Mucosa of rectum (tissue), 2 donors: ENCODE results near the gene PPP1R7.
A peak's percentile ranks its signal among the peaks of the same experiment; 100 is the strongest.

Source experiments
- H3K27ac ChIP-seq, 2 donors: one replicate each; pipeline ENCODE4 v1.7.0; 2013; ENCODE audit warnings: inconsistent platforms in 2 of 2, low read depth in 2 of 2, low read length in 2 of 2
- H3K27me3 ChIP-seq, 2 donors: one replicate each; pipeline ENCODE4 v1.7.0; 2013; ENCODE audit warnings: low read length in 2 of 2; ENCODE audit not compliant: control insufficient read depth in 2 of 2, insufficient read depth in 2 of 2
- H3K36me3 ChIP-seq, 2 donors: one replicate each; pipeline ENCODE4 v1.7.0; 2013; ENCODE audit warnings: low read length in 2 of 2; ENCODE audit not compliant: control insufficient read depth in 2 of 2, insufficient read depth in 2 of 2
- H3K4me1 ChIP-seq, 2 donors: one replicate each; pipeline ENCODE4 v1.7.0; 2013; ENCODE audit warnings: low read length in 2 of 2, mild to moderate bottlenecking in 1 of 2; ENCODE audit not compliant: control insufficient read depth in 2 of 2, insufficient read depth in 2 of 2
- H3K4me3 ChIP-seq, 2 donors: one replicate each; pipeline ENCODE4 v1.7.0; 2013; ENCODE audit warnings: low read length in 2 of 2
- H3K9ac ChIP-seq, 2 donors: one replicate each; pipeline ENCODE4 v1.7.0; 2013; ENCODE audit warnings: low read length in 2 of 2, low read depth in 1 of 2, mild to moderate bottlenecking in 1 of 2
- H3K9me3 ChIP-seq, 2 donors: one replicate each; pipeline ENCODE4 v1.7.0; 2013; ENCODE audit warnings: low read length in 2 of 2; ENCODE audit not compliant: control insufficient read depth in 2 of 2
- donor health status: healthy.
- donor health status: Normal muscosa, but diverticular disease.

The PPP1R7 gene

DNA sequence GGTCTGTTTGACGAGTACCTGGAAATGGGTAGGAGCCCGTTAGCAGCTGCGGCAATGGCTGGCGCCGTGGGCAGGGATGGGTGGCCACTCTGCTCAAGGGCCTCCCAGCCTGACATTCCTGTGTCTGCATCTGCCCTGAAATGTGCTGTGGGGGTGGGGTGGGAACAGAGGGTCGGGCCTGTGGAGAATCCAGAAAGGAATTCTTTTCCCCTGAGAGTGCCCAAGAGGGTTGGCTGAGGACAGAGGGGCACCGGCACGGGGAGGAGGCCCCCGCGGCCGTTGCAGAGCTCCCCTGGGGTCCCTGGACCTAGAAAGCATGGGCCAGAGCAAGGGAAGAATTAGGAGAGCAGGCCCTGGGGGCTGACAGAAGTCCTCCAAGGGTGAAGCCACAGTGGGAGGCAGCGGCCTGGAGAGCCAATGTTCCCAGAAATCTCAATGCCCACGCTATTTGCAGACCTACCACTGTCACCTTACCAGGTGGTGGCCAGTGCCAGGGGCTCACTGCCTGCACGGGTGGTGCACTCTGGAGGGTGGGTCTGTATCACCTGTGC lies 66.0 kb downstream of the PPP1R7 start:
- Histone ChIP-seq H3K27me3 (no peaks in the 10 kb centered on the region), H3K4me1 (peaks cover 0 to 8% of the 10 kb centered on the region in 2 donors), H3K27ac (no peak overlapping the region), H3K9ac (no peak overlapping the region), H3K9me3 (no peaks in the 10 kb centered on the region), H3K4me3 (no peak overlapping the region), H3K36me3 (peaks cover 0 to 3% of the 10 kb centered on the region in 2 donors)

DNA sequence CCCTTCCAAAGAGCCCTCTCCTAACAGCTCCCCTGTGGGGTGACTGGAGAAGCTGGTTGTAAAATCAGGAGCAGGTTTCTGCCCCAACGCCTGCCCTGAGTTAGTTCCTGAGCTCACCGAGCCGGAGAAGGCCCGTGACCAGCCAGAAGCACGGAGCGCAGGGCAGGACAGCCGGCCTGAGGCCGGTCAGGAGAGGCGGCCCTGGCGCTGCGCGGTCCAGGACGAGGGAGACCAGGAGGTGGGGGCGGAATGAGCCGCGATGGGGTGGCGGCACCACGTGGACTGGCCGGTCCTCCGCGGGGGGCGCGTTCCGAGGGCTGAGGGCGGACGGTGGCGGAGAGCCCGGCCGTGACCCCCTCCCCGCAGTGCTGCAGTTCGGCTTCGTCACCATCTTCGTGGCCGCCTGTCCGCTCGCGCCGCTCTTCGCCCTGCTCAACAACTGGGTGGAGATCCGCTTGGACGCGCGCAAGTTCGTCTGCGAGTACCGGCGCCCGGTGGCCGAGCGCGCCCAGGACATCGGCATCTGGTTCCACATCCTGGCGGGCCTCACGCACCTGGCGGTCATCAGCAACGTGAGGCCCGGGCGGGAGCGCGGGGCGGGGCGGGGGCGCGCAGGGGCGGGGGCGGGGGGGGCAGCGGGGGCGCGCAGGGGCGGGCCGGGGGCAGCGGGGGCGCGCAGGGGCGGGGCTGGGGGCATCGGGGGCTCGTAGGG lies 67.2 kb downstream of the PPP1R7 start:
- Histone ChIP-seq H3K27ac (peak overlapping the region; percentile 65 to 72), H3K36me3 (peaks cover 0 to 1% of the 10 kb centered on the region in 2 donors), H3K27me3 (no peaks in the 10 kb centered on the region), H3K4me3 (peak overlapping the region; percentile 50 to 62), H3K9ac (peak overlapping the region in 1 of 2 donors; percentile 64), H3K4me1 (peaks cover 0 to 8% of the 10 kb centered on the region in 2 donors), H3K9me3 (no peaks in the 10 kb centered on the region)

DNA sequence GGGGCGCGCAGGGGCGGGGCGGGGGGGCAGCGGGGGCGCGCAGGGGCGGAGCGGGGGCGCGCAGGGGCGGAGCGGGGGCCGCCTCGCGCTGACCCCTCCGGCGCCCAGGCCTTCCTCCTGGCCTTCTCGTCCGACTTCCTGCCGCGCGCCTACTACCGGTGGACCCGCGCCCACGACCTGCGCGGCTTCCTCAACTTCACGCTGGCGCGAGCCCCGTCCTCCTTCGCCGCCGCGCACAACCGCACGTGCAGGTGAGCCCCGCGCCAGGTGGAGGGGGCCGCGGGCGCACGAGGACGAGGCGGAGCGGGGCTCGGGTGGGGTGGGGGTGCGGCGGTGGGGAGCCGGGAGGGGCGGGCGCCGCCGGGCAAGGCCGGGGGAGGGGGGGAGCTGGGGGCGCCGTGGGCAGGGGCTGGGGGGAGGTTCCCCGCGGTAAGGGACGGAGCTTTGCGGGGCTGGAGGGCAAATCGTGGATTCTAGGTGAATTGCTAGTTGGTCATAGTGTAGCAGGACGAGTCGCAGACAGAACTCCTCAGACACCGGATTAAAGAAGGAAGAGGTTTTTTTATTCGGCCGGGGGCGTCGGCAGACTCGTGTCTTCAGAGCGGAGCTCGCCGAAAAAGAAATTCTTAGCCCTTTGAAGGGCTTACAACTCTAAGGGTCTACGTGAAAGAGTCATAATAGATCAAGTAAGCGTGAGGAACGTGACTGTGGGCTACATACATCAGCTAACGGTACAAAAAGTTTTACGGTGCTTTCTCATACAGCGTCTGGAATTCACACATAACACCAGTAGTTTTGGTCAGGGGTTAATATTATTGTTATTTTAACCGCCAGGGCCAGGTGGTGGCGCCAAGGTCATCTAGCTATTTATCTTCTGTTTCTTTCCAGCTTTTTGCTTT lies 68.1 kb downstream of the PPP1R7 start:
- H3K9me3 ChIP-seq: no peaks in the 10 kb centered on the region
- H3K4me1 ChIP-seq: peaks cover 0 to 8% of the 10 kb centered on the region in 2 donors
- no peaks in the 10 kb centered on the region for H3K27me3 ChIP-seq
- H3K36me3 ChIP-seq: peaks cover 0 to 2% of the 10 kb centered on the region in 2 donors
- H3K9ac ChIP-seq: peak overlapping the region in 1 of 2 donors; percentile 33
- peak overlapping the region in 1 of 2 donors; percentile 37 for H3K27ac ChIP-seq
- peak overlapping the region; percentile 39 to 45 for H3K4me3 ChIP-seq

DNA sequence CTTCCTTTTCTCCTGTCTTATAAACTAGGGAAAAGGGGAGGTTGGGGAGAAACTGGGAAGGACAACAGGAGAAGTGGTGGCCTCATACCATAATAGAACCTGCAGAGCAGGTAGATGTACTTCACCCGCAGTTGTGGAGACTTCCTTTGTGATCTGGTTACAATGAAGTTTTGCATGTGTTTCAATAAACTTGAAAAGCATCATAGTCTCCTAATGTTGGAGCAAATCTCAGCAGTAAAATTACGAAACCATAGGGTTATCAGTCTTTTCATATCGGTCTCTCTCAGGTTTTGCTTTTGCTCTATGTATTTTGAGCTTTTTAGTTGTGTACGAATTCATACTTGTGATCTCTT lies 68.7 kb downstream of the PPP1R7 start:
- H3K4me3 ChIP-seq: no peak overlapping the region

DNA sequence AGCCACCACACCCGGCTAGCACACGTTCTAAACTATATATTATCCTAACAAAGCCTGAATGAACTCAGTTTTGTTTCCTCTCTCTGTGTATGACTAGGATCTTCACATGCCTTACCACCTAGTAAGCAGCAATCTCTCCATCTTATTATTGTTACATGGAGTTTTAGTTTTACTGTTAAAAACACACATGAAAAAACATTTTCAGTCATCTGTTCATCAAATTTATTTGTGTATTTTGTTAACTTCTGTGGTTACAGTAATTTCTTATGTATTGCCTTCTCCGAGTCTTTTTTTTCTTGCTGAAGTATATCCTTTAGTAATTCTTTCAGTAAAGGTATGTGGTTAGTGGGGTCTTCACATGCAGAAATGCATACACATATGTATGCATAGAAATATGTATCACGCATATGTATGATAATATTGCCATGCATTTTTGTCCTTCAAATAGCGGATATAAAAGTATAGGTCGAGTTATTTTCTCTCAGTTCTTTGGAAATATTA lies 69.6 kb downstream of the PPP1R7 start:
- no peaks in the 10 kb centered on the region for H3K27me3 ChIP-seq
- no peak overlapping the region for H3K27ac ChIP-seq
- no peaks in the 10 kb centered on the region for H3K9me3 ChIP-seq
- H3K9ac ChIP-seq: no peak overlapping the region
- peaks cover 0 to 8% of the 10 kb centered on the region in 2 donors for H3K4me1 ChIP-seq
- no peak overlapping the region for H3K4me3 ChIP-seq
- peaks cover 0 to 2% of the 10 kb centered on the region in 2 donors for H3K36me3 ChIP-seq

More for the DNA sequence above, 68.7 kb downstream of the PPP1R7 start:
- Histone ChIP-seq H3K9me3 (no peaks in the 10 kb centered on the region), H3K4me1 (peaks cover 0 to 8% of the 10 kb centered on the region in 2 donors), H3K36me3 (peaks cover 0 to 2% of the 10 kb centered on the region in 2 donors), H3K27ac (no peak overlapping the region), H3K27me3 (no peaks in the 10 kb centered on the region), H3K9ac (peak overlapping the region in 1 of 2 donors; percentile 33)

DNA sequence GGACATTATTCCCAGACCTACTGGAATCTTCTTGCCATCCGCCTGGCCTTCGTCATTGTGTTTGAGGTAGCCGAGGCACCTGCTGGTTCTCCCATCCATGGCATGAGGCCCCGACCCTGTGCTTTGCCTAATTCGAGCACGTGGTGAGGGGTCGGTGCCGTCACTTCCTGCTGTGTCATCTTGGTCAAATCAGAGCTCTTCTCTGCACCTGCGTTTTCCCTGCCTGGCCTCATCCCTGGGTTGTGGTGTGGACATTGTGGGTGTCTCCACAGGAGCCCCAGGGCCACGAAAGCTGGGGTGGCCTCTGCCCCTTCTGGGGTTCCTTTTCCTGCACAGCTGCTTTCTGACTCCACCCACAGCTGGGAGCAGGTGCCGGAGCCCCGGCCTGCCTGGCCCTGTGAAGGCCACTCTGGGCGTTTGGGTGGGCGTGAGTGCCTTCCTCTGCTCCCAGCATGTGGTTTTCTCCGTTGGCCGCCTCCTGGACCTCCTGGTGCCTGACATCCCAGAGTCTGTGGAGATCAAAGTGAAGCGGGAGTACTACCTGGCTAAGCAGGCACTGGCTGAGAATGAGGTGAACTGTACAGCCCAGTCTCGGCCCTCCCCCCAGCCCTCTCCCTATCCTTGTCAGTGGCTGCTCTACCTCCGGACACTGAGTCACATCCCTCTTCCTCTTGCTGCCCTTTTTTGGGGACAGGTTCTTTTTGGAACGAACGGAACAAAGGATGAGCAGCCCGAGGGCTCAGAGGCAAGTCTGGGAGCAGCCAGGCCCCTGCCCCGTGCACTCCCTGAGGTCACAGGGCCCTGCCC lies 73.1 kb downstream of the PPP1R7 start:
- H3K9ac ChIP-seq: no peak overlapping the region
- peaks cover 24 to 27% of the 10 kb centered on the region in 2 donors for H3K36me3 ChIP-seq
- H3K9me3 ChIP-seq: no peaks in the 10 kb centered on the region
- no peaks in the 10 kb centered on the region for H3K27me3 ChIP-seq
- H3K4me3 ChIP-seq: no peak overlapping the region
- peaks cover 0 to 6% of the 10 kb centered on the region in 2 donors for H3K4me1 ChIP-seq
- H3K27ac ChIP-seq: no peak overlapping the region

DNA sequence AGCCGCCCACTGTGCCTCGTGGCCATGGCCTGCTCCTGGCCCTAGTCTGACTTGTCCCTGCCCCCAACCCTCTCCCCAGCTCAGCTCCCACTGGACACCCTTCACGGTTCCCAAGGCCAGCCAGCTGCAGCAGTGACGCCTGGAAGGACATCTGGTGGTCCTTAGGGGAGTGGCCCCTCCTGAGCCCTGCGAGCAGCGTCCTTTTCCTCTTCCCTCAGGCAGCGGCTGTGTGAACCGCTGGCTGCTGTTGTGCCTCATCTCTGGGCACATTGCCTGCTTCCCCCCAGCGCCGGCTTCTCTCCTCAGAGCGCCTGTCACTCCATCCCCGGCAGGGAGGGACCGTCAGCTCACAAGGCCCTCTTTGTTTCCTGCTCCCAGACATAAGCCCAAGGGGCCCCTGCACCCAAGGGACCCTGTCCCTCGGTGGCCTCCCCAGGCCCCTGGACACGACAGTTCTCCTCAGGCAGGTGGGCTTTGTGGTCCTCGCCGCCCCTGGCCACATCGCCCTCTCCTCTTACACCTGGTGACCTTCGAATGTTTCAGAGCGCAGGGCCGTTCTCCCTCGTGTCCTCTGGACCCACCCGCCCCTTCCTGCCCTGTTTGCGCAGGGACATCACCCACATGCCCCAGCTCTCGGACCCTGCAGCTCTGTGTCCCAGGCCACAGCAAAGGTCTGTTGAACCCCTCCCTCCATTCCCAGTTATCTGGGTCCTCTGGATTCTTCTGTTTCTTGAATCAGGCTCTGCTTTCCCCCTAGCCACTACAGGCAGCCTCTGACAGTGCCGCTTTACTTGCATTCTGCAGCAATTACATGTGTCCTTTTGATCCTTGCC lies 74.0 kb downstream of the PPP1R7 start:
- H3K36me3 ChIP-seq: peaks cover 32 to 34% of the 10 kb centered on the region in 2 donors
- H3K4me3 ChIP-seq: no peak overlapping the region
- H3K4me1 ChIP-seq: no peaks in the 10 kb centered on the region
- no peaks in the 10 kb centered on the region for H3K27me3 ChIP-seq
- no peak overlapping the region for H3K9ac ChIP-seq
- H3K27ac ChIP-seq: no peak overlapping the region
- H3K9me3 ChIP-seq: no peaks in the 10 kb centered on the region

DNA sequence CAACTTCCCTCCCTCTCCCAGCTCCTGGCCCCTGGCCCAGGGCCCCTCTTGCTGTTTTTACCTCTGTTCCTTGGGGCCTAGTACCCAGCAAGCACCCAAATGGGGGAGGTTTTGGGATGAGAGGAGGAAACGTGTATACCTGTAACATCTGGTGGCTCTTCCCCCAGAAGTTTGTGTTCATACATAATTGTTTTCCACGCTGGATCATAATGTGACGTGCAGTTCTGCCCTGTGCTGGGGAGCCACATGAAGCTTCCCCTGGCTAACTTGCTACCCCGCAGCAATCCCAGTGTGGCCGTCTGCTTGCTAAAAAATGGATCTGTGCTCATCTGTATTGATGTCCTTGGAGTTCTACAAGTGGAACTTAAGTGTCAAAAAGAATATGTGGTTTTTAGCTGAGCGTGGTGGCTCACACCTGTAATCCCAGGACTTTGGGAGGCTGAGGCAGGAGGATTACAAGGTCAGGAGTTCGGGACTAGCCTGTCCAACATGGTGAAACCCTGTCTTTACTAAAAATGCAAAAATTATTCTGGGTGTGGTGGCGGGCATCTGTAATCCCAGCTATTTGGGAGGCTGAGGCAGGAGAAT lies 74.7 kb downstream of the PPP1R7 start:
- Histone ChIP-seq H3K9me3 (no peaks in the 10 kb centered on the region), H3K36me3 (peaks cover 38 to 41% of the 10 kb centered on the region in 2 donors), H3K9ac (no peak overlapping the region), H3K27ac (no peak overlapping the region), H3K27me3 (no peaks in the 10 kb centered on the region), H3K4me3 (no peak overlapping the region), H3K4me1 (no peaks in the 10 kb centered on the region)

DNA sequence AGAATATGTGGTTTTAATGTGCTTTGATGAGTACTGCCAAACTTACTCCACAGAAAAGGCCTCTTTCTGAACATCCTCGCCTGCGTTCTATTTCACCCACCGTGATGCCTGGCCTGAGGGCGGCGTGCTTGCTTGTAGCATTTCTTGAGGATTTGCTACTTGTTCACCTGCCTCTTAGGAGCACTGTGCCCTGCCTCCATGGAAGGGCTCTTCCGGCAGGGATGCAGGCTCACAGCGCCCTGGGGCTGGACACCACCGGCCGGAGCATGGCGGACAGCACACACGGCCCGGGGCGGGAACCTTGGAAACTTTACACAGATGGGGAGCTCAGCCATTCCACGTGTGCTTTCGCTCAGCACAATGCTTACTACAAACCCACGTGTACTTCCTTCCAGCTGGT lies 75.3 kb downstream of the PPP1R7 start:
- H3K27ac ChIP-seq: no peak overlapping the region
- H3K27me3 ChIP-seq: no peaks in the 10 kb centered on the region
- H3K36me3 ChIP-seq: peaks cover 44 to 47% of the 10 kb centered on the region in 2 donors
- H3K4me3 ChIP-seq: no peak overlapping the region
- no peaks in the 10 kb centered on the region for H3K4me1 ChIP-seq
- H3K9ac ChIP-seq: no peak overlapping the region
- H3K9me3 ChIP-seq: no peaks in the 10 kb centered on the region
